Limb (tissue), 2 donors: Measurements from ENCODE around the gene KCNJ10.

Source experiments
- DNase-seq, 2 donors: peaks; one replicate each; pipeline ENCODE4 v3.0.0-alpha.2; 2016; ENCODE audit errors: extremely low spot score in 2 of 2

KCNJ10 gene

DNA sequence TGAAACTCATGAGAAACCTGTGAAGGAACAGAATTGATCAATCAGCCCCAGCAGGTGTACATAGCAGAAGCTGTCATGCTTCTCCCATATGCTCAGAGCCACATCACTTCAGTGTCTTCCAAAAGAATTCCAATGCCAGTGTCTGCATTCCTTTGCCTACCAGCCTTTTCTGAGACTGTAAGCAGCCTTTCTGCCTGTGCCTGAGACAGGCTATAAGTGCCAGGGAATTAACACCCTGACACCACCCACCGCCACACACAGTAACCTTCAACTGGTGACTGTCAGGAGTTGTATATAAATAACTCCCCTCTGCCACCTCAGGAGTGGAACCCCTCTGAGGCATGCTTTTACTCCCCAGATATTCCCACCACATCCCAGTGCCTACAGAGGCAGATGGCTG, 77.8 kb downstream of the KCNJ10 start:
- no peak for DNase-seq

DNA sequence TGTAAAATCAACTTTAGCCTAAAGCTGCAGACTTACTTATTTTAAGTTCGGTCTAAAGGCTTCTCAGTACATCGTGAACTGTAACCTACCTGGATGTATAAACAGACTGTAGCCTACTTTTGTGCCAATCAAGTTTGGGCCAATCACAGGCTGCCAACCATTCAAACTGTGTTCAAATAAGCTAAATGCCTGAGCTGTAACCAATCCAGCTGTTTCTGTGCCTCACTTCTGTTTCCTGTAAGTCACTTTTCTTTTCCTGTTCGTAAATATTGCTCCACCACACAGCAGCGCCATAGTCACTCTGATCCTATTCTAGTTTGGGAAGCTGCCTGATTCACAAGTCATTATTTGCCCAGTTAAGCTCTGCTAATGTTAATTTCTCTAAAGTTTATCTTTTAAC, 78.4 kb downstream of the KCNJ10 start:
- DNase-seq, result no peak

DNA sequence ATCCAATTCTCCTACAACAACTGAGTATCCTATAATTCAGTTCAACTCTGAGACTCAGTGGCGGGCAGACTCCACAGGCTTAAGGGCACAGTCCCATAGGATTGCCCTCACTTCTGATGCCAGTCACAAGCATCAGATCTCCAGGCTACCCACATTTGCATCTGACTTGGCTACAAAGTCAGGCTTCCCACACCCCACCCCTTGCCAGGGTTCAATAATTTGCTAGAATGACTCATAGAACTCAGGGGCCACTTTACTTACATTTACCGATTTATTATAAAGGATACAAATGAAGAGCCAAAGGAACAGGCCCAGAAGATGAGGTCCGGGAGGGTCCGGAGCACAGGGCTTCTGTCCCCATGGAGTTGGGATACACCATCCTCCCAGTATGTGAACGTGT, 80.0 kb downstream of the KCNJ10 start:
- no peak for DNase-seq

DNA sequence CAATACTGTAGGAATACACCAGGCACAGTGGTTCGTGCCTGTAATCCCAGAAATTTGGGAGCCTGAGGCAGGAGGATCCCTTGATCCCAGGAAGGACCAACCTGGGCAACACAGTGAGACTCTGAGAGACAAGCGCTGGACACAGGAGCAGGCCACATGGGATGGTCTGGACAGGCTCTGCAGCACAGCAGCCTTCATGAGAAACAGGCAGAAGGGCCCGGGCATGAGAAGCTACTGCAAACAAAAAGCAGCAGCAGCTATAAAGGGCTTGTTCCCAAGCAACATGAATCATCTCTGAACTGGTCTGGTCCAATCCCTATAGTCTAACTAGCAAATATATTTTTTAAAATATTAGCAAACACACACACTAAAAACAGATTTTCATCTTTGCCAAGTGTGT, 80.4 kb downstream of the KCNJ10 start:
- no peak for DNase-seq

DNA sequence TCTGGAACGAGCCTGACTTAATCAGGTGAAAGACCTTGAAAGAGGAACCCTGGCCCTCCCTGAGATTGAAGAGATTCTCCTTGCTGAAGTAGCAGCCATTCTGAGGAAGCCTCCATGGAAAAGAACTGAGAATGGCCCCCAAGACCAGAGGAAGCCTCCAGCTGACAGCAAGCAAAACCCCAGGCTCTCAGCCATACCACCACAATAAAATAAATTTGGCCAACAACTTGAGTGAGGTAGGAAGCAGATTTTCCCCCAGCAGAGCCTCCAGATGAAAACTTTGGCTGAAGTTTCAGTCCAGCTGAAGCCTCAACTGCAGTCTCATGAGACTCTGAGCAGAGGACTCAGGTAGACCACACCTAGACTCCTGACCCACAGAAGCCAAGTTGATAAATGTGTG, 82.0 kb downstream of the KCNJ10 start:
- DNase-seq, result no peak

DNA sequence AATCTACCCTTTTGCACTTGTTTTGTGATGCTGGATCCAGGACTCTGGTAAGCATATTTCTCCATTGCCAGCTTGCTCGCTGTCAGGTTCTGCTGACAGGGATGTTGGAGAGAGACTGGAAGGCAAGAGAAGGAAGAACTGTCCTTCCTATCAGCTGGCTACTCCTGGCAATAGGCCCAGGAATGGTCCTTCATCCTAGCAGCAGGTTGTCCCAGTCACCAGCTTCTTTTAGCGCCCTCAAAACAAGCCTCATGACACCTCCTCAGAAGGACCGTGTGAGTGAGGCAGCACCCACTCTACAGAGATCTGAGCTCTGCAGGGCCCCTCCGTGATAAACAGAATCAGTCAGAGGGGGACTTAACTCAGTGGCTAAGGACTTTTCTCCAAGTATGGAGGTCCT, 82.8 kb downstream of the KCNJ10 start:
- DNase-seq, result no peak

DNA sequence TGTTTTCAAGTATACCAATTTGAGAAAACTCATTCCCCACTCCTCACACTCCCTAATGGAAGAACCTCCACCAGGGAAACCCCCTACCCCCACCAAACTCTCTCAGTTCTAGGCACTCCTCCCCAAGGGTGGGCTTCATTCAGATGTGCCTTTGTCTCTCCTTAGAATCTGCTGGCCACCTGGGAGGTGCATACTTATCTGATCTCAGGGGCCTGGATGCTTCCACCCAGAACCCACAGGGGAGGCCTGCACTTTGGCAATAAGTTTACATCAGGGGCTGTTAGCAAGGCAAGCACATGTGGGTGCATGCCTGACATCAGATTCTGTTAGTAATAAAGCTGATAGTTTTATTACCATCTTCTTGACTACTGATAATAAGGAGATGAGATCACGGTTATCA, 83.4 kb downstream of the KCNJ10 start:
- DNase-seq, result no peak

DNA sequence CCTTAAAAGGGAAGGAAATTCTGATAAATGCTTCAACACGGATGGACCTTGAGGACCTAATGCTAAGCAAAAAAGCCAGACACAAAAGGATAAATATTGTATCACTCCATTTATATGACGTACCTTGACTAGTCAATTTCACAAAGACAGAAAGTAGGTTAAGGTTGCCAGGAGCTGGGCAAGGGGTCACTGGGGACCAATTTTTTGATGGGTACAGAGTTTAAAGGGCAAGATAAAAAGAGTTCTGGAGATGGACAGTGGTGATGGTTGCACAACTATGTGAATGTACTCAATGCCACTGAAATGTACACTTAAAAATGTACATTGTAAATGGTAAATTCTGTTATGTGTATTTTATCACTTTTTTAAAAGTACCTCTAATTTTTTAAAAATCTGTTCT, 83.9 kb downstream of the KCNJ10 start:
- no peak for DNase-seq

DNA sequence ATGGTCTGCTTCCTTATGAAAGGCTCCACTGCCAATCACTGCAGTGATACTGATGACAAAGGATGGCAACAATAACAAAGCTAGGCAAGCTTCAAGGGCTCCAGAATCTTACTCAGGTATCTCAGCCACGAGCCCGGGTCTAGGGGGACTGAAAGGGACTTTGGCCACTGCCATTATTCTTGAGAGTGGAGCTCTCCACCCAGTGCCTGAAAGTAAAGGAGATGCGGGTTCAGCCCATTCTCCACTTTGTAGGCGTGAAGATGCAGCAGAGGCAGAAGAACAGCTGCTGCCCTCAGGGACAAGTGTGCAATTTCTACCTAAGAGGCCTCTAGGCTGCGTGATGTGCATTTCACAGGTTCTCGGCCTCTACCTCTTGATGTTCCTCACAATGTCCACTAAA, 84.5 kb downstream of the KCNJ10 start:
- no peak for DNase-seq

DNA sequence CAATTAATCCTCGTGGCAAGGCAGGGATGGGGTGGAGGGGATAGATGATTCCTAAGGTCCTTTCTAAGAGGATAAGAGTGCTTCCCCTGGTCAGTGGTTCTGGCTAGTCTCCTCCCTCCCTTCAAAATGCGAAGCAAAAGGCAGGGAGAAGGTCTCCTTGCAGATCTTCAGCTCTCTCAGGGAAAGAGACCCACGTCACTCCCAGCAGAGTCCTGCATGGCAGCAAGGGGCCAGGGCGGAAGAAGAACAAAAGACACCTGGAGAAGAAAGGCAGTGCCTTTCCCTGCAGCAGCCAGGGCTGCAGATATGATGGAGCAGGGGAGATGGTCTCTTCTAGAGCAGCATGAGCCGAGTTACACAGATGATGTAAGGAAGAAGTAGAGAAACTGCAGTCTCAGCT, 86.3 kb downstream of the KCNJ10 start:
- no peak for DNase-seq

DNA sequence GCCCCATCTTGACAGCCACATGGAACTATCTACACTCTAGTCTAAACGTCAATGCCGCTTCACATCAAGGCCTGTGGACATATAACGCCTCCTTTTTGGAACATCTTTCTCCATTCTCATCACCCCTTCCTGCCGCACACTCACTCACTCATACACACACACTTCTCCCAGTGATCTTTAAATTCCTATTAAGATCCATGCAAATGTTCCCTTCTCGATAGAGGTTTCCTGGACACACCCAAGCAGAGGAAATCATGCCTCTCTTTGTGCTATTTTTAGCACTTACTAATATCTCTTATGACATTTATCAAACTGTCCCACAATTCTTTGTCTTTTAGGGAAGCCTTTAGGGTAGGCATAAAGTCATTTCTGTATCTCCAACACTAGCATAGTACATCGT, 87.7 kb downstream of the KCNJ10 start:
- DNase-seq, result no peak

DNA sequence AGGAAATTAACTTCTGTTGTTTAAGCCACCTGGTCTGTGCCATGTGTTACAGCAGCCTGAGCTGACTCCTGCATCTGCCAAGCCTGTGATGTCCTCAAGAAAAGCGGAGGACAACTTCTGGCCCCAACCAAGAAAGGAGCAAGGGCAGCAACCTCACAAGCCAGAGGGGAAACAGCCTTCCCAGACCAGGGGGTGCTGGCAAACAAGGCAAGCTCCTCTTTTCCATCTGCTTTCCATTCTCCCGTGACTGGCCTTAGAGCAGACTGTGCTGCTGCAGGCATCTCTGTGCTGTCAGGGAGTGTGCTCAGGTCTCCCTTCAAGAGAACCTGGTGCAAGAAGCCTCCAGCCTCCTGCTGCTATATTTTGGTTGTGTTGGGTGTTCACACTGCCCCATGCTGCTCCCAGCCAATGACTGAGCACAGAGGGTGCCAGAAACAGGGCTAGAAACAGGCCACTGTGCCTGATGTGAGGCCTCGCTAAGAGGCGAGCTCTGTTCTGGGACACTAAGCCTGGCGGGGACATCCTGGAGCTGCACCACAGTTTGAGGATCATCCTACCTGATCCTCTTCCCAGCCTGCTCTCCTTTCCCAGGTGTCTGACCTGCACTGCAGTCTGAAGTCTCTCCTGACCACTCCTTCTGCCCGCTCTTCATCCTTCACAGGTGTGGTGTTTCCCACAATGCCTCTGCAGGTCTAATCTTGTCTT, 88.5 kb downstream of the KCNJ10 start:
- DNase-seq, result no peak

DNA sequence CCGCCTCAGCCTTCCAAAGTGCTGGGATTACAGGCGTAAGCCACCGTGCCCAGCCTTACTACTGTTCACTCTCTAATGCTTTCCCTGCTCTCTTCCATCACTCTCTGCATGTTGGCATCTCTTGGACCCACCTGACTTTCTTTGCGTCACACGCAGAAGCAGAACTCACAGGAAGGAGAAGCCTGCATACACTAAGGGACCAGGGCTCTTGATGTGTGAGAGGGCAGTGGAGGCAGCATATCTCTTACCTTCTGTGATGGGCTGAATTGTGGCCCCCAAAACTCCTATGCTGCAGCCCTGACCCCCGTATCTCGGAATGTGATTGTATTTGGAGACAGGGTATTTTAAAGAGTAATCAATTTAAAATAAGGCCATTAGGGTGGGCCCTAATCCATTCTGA, 89.2 kb downstream of the KCNJ10 start:
- DNase-seq, result no peak

DNA sequence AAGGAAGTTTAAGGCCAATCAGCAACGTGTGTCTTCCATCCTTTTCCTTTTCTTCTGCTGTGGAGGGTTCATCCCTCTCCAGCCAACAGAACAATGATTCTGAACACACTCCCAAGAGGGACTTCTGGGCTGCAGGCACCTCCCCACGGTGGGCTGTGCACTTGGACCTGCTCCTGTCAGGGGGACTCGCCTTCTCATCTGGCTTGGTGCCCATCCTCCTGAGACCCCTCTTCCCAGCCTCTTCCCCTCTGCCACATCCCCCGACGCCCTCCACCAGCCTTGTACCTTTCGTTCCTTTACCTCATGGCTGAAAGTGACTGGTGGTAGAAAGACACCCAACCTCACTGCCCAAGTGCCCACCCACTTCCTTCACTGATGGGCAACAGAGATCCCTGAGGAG, 89.9 kb downstream of the KCNJ10 start:
- DNase-seq, result no peak

DNA sequence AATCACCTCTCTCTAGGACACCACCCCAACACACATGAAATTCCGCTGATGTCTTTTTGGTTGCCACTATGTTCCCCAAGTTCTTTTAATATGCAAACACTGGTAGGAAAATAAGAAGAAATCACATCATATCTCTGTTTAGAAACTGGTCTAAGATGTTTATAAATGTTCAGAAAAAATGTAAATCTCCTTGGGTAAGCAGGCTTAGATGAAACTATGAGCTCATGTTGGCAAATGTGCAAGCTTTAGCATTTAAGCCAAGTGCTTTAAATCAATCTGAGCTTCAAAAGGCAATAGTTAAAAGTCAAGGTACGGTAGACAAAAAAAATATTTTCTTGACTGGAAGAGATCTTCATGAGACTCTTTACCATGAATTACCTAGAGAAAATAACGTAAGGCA, 90.7 kb downstream of the KCNJ10 start:
- DNase-seq, result peak in 1 of 2 donors; percentile 13

DNA sequence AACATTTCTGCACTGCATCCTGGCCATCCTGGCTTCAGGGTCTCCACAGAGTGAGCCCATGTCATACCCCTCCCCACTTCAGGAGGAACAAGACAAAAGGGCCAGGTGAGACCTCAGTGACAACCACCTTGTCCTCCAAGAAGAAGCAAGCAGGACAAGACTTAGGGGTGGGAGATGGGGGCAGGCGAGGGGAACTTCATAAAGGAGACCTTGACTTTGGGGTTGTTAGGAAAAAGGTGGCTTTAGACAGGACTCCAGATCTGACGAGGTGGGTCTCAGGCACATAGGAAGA, 91.9 kb downstream of the KCNJ10 start:
- no peak for DNase-seq

DNA sequence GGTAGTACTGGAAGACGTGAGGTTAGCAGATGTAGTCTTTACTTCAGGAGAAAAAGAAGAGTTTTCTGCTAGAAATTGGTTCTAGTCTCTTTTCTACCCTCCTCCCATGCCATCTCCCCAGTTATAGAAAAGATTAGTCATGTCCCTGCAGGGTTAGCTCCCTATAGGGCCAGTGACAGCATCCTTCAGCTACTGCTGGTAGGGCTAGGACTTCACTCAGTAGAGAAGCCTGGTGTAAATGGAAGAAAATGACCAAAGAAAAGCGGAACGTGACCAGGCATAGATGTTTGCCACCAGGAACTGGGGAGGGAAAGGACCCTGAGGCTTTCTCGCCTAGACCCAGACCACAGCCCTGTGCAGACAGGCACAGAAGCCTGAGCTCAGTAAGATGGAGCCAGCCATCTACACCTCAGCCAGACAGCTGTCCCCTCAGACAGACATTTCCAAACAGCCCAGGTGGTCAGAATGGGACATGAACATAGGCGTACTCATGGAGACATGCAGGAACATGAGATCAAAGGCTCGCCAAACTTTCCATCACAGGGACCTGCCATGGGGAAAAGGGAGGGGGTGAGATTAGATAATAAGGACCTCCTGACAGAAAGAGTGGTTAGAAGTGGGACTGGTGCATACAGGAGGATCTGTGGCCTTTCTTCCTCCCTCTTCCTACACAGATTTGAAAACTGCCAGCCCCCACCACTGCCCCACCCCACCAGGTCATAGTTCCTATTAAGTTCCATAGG, 92.4 kb downstream of the KCNJ10 start:
- no peak for DNase-seq

DNA sequence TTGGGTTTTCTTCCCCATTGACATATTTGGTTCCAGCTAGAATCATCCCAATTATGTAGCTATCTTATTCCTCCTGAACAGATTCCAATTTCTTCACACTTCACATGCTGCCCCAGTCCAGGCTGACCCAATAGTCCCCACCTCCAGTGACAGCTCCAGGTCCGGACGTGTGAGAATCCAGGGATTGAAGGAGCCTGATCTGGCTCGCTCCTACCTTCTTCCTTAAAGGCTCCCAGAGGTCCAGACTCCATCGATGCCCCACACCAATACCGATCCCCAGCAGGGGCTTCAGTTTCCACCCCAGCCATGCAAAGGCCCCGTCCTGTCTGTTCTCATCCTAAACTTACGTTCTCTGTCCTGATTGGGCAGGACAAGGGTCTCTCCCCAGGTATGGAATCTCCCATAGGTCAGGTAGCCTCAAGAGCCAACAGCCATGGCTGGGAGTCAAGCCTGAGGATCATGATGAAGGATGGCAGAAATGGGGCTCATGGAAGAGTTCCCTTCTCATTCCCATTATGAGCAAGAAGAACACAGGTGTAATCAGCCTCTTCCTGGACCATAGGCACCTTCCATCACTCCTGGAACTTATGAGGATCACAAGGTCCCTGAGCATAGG, 95.5 kb downstream of the KCNJ10 start:
- no peak for DNase-seq

DNA sequence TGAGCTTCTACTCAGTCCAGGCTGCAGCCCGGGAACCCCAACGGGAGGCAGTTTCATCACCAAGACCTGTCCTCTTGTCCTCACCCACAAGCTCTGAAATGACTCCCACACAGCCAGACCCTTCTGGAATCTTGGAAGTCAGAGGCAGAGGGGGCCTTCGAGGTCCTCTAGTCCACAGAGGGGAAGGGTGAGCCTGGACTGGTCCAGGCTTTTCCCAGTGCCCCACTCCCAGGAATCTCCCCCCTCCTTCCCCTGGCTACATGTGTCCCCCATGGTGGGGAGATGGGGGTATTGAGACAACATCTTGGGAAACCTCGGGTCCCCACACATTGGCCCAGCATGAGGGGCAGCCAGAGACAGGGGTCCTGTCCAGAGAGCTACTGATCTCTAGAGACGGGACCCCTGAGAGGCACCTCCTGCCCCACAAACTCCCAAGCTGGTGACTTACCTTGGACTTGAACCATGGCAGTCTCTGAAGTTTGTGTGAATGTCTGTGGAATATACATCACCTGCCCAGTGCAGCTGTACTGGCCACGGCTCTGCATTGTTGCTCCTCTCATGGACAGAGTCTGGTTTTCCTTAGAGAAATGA, 96.5 kb downstream of the KCNJ10 start:
- no peak for DNase-seq

DNA sequence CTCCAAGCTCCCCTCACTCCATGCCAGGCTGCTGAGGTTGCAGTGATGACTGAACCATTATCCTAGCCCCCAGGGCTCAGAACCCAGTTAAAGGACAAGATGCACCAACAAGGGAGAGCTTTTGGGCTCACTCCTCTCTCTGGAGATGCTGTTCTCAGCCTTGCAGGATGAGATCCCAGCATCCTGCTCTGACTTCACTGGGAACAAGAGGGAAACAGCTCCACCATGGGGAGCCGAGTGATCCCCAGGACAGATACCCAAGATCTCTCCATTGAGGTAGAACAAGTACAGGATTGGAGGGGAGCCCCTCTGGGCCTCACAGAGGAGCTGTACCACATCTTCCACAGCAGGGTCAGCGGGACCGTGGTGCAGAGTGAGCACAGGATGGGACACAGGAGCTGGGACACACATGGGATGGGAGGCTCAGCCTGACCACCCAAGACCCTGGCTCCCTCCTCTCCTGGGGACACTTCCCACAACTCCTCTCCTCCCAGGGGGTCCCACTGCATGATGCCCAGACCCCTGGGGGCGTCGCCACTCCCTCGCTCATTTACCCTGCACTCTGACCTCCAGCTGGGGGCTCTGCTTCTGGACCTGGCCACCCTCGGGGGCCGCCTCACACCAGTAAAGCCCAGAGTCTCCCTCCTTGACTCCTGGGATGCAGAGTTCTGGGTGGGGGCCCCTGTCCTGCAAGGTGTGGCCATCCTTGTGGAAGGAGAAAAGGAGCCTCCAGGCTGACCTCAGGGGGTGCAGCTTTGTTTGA, 97.3 kb downstream of the KCNJ10 start:
- DNase-seq, result no peak

DNA sequence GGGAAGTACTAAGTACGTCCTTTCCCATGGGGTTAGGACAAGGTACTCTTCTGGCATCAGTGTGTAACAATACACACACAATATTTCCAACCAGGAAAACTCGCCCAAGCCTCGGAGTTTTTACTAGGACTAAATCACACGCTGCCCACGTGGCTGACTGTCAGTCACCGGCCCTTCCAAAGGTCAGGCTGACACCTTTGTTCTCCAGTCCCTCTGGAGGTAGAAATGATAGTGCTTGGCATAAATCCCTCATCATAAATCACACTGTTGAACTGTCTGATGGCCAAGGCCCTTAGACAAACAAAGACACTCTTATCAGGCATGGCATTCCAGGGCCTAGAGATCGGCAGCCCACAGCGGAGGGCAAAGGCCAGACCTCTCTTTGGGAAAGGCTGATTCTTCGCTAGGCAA, 99.0 kb downstream of the KCNJ10 start:
- DNase-seq, result no peak

DNA sequence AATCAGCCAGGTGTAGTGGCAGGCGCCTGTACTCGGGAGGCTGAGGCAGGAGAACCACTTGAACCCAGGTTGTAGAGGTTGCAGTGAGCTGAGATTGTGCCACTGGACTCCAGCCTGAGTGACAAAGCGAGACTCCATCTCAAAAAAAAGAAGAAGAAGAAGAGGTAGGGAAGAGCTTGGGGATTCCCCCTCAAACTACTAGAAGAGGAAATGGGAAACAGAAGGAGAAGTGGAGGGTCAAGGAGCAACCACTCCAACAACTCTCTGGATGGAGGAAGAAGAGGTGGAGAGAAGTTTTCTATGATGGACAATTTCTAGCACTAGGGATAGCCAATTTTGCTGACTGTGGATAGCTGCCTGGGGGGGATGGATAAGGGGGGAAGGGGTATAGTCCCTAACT, 101.1 kb downstream of the KCNJ10 start:
- no peak for DNase-seq
